AG09319 (cell line): ENCODE results near the gene PRSS27.

ENCODE experiments used
- DNase-seq: peaks from one replicate; pipeline ENCODE4 v3.0.0-alpha.2; 2010; ENCODE audit warnings: low read depth; ENCODE audit errors: extremely low read depth
- CTCF ChIP-seq: IDR thresholded peaks from 2 replicates; pipeline ENCODE4 v1.5.1; 2011; ENCODE audit warnings: low read depth, mild to moderate bottlenecking, inconsistent platforms, low read length, moderate library complexity

The PRSS27 gene

GRCh38 chr16:2743007-2743810, 23.2 kb upstream of the PRSS27 start:
- DNase-seq = no peak
- no peak for TF ChIP-seq CTCF

- TF ChIP-seq CTCF = no peak
Measured at GRCh38 chr16:2742323-2743006, 22.4 kb upstream of the PRSS27 start.

GRCh38 chr16:2741168-2741567, 21.1 kb upstream of the PRSS27 start:
- DNase-seq = no peak
- TF ChIP-seq CTCF = no peak

More at GRCh38 chr16:2742323-2743006, 22.4 kb upstream of the PRSS27 start:
- DNase-seq = no peak

GRCh38 chr16:2740476-2740875, 20.5 kb upstream of the PRSS27 start:
- no peak for TF ChIP-seq CTCF
- no peak for DNase-seq

GRCh38 chr16:2739625-2740430, 19.8 kb upstream of the PRSS27 start:
- TF ChIP-seq CTCF = no peak
- no peak for DNase-seq

GRCh38 chr16:2738615-2739014, 18.6 kb upstream of the PRSS27 start:
- no peak for TF ChIP-seq CTCF

More at GRCh38 chr16:2738615-2739014, 18.6 kb upstream of the PRSS27 start:
- no peak for DNase-seq
